ENCODE measurements around the gene PREX1.

DNA sequence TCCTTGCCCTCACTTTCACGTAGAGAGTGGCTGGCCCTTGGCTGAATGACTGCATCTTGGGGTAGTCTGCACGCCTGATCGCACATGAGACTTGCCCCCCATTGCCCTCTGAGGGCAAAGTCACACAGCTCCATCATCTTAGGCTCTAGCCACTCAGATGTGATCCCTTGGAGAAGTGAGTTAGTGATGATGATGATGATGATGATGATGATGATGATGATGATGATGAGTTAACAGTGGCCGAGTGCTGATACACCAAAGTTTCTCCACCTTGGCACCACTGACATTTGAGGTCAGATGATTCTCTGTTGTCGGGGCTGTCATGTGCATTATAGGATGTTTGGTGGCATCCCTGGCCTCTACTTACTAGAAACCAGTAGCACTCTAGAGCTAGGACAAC lies 84.0 kb downstream of the PREX1 start:
- TF ChIP-seq, protein P1, sequence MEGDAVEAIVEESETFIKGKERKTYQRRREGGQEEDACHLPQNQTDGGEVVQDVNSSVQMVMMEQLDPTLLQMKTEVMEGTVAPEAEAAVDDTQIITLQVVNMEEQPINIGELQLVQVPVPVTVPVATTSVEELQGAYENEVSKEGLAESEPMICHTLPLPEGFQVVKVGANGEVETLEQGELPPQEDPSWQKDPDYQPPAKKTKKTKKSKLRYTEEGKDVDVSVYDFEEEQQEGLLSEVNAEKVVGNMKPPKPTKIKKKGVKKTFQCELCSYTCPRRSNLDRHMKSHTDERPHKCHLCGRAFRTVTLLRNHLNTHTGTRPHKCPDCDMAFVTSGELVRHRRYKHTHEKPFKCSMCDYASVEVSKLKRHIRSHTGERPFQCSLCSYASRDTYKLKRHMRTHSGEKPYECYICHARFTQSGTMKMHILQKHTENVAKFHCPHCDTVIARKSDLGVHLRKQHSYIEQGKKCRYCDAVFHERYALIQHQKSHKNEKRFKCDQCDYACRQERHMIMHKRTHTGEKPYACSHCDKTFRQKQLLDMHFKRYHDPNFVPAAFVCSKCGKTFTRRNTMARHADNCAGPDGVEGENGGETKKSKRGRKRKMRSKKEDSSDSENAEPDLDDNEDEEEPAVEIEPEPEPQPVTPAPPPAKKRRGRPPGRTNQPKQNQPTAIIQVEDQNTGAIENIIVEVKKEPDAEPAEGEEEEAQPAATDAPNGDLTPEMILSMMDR (conservative IDR thresholded peaks at IDR 0.05; ENCODE audit: low read length), result no peak
- no peak for TF ChIP-seq EZH2phosphoT487 (IDR thresholded peaks at IDR 0.05; ENCODE audit: borderline replicate concordance, low read depth, low read length)

Data from OCI-LY7 (cell line).